WTC11 (cell line): ENCODE measurements around the gene OGG1. TPM values are rescaled to one million over a fixed set of nuclear protein-coding genes. Genes with fewer than 3 reads are reported as not detected.

Source experiments
- CBFB ChIP-seq: sonication (generic); formaldehyde crosslinking; IDR thresholded peaks from 2 replicates; pipeline ENCODE4 v1.8.1; 2022; ENCODE audit warnings: mild to moderate bottlenecking, low read depth, missing genetic modification reagents
- ELF4 ChIP-seq: sonication (generic); formaldehyde crosslinking; IDR thresholded peaks from 2 replicates; pipeline ENCODE4 v1.8.1; 2022; ENCODE audit warnings: low read depth, mild to moderate bottlenecking, moderate library complexity, missing genetic modification reagents
- NR3C1 ChIP-seq: sonication (generic); formaldehyde crosslinking; conservative IDR thresholded peaks from 2 replicates; pipeline ENCODE4 v1.8.1; 2023; ENCODE audit warnings: low read depth, mild to moderate bottlenecking, missing genetic modification reagents
- OVOL2 ChIP-seq: fragments of 250-450 bp; sonication (Bioruptor Pico); IDR thresholded peaks from 2 replicates; pipeline ENCODE4 v1.9.0; 2021; ENCODE audit warnings: mild to moderate bottlenecking, borderline replicate concordance
- RELA ChIP-seq: sonication (generic); formaldehyde crosslinking; IDR thresholded peaks from 2 replicates; pipeline ENCODE4 v1.8.1; 2022; ENCODE audit warnings: missing genetic modification reagents, mild to moderate bottlenecking, borderline replicate concordance
- SP1 ChIP-seq: sonication (generic); formaldehyde crosslinking; conservative IDR thresholded peaks from 2 replicates; pipeline ENCODE4 v1.8.1; 2022; ENCODE audit warnings: missing genetic modification reagents
- TCF7 ChIP-seq: sonication (generic); formaldehyde crosslinking; IDR thresholded peaks from 2 replicates; pipeline ENCODE4 v1.8.0; 2022; ENCODE audit warnings: mild to moderate bottlenecking, low read depth, missing genetic modification reagents, moderate library complexity
- TP53 ChIP-seq: sonication (generic); formaldehyde crosslinking; IDR thresholded peaks from 2 replicates; pipeline ENCODE4 v1.8.1; 2023; ENCODE audit warnings: mild to moderate bottlenecking, missing genetic modification reagents
- ZNF423 ChIP-seq: fragments of 250-450 bp; sonication (Bioruptor Pico); IDR thresholded peaks from 2 replicates; pipeline ENCODE4 v2.1.2; 2022; ENCODE audit warnings: mild to moderate bottlenecking, moderate library complexity
- total RNA-seq: library from RNA; stranded (reverse); gene quantifications from 3 replicates; pipeline ENCODE4 v1.2.3, GENCODE V29; 2021
- TF ChIP-seq, protein P1 (sequence below): sonication (generic); formaldehyde crosslinking; IDR thresholded peaks from 2 replicates; pipeline ENCODE4 v1.8.0; 2022; ENCODE audit warnings: missing genetic modification reagents
- TF ChIP-seq, protein P2 (sequence below): sonication (generic); formaldehyde crosslinking; IDR thresholded peaks from 2 replicates; pipeline ENCODE4 v1.8.1; 2022; ENCODE audit warnings: mild to moderate bottlenecking, missing genetic modification reagents, moderate library complexity, borderline replicate concordance
- TF ChIP-seq, protein P3 (sequence below): sonication (generic); formaldehyde crosslinking; IDR thresholded peaks from 2 replicates; pipeline ENCODE4 v1.8.0; 2023; ENCODE audit warnings: mild to moderate bottlenecking, missing genetic modification reagents
- TF ChIP-seq, protein P4 (sequence below): fragments of 200-600 bp; IDR thresholded peaks from 2 replicates; pipeline ENCODE4 v1.8.0; 2022; ENCODE audit warnings: antibody characterized with exemption
- TF ChIP-seq, protein P5 (sequence below): sonication (generic); formaldehyde crosslinking; IDR thresholded peaks from 2 replicates; pipeline ENCODE4 v1.8.0; 2023; ENCODE audit warnings: missing genetic modification reagents
- TF ChIP-seq, protein P6 (sequence below): fragments of 250-450 bp; sonication (Bioruptor Pico); conservative IDR thresholded peaks from 2 replicates; pipeline ENCODE4 v1.9.0; 2021; ENCODE audit warnings: mild to moderate bottlenecking
- TF ChIP-seq, protein P7 (sequence below): sonication (generic); formaldehyde crosslinking; IDR thresholded peaks from 2 replicates; pipeline ENCODE4 v1.8.1; 2023; ENCODE audit warnings: mild to moderate bottlenecking, moderate library complexity, missing genetic modification reagents
- TF ChIP-seq, protein P8 (sequence below): sonication (generic); formaldehyde crosslinking; IDR thresholded peaks from 2 replicates; pipeline ENCODE4 v1.8.1; 2023; ENCODE audit warnings: mild to moderate bottlenecking, missing genetic modification reagents, moderate library complexity
- TF ChIP-seq, protein P9 (sequence below): sonication (generic); formaldehyde crosslinking; IDR thresholded peaks from 2 replicates; pipeline ENCODE4 v1.8.1; 2022; ENCODE audit warnings: low read depth, missing genetic modification reagents, borderline replicate concordance

Gene OGG1
- total RNA-seq, 1 experiment from 2014 or later = 27.3 TPM

DNA sequence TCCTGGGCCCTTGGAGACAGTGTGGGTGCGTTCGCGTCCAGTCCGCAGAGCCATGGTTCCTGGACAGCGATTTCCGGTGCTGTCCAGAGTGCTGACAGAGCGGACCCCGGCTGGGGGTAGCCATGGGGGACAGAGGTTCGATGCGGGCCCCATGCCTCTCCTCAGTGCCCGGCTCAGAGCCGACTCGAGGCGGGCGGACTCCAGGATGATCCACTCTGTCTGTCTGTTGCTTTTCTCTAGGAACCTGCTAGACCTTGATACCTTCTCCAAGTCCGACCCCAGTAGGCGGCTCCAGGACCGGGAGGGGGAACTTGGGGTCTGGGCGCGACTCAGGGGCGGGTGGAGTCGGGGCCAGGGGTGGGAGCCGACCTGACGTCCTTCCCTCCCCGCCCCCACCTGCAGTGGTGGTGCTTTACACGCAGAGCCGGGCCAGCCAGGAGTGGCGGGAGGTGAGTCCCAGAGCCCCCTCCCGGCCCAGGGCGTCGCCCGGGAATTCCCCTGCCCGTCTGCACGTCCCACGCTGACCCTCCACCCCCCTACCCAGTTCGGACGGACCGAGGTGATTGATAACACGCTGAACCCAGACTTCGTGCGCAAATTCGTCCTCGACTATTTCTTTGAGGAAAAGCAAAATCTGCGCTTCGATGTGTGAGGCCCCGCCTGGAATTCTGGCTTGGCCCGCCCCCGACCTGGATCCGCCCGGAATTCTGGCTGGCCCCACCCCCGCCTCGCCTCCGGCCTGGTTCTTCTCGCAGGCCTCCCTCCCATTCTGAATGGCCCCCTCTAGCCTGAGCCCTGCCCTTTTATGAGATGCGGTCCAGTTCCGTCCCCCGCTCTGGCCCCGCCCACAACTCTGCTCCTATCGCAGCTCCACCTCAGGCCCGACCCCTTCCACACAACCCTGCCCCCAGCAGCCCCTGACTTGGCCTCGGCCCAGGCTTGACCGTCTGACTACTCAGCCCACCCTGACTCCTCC is 45.1 kb upstream of the OGG1 start (continued):
- TF ChIP-seq, protein P1, sequence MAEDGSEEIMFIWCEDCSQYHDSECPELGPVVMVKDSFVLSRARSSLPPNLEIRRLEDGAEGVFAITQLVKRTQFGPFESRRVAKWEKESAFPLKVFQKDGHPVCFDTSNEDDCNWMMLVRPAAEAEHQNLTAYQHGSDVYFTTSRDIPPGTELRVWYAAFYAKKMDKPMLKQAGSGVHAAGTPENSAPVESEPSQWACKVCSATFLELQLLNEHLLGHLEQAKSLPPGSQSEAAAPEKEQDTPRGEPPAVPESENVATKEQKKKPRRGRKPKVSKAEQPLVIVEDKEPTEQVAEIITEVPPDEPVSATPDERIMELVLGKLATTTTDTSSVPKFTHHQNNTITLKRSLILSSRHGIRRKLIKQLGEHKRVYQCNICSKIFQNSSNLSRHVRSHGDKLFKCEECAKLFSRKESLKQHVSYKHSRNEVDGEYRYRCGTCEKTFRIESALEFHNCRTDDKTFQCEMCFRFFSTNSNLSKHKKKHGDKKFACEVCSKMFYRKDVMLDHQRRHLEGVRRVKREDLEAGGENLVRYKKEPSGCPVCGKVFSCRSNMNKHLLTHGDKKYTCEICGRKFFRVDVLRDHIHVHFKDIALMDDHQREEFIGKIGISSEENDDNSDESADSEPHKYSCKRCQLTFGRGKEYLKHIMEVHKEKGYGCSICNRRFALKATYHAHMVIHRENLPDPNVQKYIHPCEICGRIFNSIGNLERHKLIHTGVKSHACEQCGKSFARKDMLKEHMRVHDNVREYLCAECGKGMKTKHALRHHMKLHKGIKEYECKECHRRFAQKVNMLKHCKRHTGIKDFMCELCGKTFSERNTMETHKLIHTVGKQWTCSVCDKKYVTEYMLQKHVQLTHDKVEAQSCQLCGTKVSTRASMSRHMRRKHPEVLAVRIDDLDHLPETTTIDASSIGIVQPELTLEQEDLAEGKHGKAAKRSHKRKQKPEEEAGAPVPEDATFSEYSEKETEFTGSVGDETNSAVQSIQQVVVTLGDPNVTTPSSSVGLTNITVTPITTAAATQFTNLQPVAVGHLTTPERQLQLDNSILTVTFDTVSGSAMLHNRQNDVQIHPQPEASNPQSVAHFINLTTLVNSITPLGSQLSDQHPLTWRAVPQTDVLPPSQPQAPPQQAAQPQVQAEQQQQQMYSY (CRISPR knock-in tag) = peak; percentile 66
- TF ChIP-seq, protein P2, sequence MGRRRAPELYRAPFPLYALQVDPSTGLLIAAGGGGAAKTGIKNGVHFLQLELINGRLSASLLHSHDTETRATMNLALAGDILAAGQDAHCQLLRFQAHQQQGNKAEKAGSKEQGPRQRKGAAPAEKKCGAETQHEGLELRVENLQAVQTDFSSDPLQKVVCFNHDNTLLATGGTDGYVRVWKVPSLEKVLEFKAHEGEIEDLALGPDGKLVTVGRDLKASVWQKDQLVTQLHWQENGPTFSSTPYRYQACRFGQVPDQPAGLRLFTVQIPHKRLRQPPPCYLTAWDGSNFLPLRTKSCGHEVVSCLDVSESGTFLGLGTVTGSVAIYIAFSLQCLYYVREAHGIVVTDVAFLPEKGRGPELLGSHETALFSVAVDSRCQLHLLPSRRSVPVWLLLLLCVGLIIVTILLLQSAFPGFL (CRISPR knock-in tag) = peak; percentile 65; the same call in 1 of the 2 replicates
- TF ChIP-seq CBFB (CRISPR knock-in tag) (no peak), RELA (CRISPR knock-in tag) (peak; percentile 91; the same call in 1 of the 2 replicates), TP53 (CRISPR knock-in tag) (peak; percentile 70; the same call in 1 of the 2 replicates), NR3C1 (CRISPR knock-in tag) (0 out of 2 replicates have a peak, but pooled peaks have one; percentile 33), OVOL2 (no peak), TCF7 (peak; percentile 97), ZNF423 (CRISPR knock-in tag) (no peak), ELF4 (CRISPR knock-in tag) (no peak), SP1 (peak; percentile 68; the same call in 1 of the 2 replicates)
- TF ChIP-seq, protein P3, sequence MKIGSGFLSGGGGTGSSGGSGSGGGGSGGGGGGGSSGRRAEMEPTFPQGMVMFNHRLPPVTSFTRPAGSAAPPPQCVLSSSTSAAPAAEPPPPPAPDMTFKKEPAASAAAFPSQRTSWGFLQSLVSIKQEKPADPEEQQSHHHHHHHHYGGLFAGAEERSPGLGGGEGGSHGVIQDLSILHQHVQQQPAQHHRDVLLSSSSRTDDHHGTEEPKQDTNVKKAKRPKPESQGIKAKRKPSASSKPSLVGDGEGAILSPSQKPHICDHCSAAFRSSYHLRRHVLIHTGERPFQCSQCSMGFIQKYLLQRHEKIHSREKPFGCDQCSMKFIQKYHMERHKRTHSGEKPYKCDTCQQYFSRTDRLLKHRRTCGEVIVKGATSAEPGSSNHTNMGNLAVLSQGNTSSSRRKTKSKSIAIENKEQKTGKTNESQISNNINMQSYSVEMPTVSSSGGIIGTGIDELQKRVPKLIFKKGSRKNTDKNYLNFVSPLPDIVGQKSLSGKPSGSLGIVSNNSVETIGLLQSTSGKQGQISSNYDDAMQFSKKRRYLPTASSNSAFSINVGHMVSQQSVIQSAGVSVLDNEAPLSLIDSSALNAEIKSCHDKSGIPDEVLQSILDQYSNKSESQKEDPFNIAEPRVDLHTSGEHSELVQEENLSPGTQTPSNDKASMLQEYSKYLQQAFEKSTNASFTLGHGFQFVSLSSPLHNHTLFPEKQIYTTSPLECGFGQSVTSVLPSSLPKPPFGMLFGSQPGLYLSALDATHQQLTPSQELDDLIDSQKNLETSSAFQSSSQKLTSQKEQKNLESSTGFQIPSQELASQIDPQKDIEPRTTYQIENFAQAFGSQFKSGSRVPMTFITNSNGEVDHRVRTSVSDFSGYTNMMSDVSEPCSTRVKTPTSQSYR = peak; percentile 96
- TF ChIP-seq, protein P4, sequence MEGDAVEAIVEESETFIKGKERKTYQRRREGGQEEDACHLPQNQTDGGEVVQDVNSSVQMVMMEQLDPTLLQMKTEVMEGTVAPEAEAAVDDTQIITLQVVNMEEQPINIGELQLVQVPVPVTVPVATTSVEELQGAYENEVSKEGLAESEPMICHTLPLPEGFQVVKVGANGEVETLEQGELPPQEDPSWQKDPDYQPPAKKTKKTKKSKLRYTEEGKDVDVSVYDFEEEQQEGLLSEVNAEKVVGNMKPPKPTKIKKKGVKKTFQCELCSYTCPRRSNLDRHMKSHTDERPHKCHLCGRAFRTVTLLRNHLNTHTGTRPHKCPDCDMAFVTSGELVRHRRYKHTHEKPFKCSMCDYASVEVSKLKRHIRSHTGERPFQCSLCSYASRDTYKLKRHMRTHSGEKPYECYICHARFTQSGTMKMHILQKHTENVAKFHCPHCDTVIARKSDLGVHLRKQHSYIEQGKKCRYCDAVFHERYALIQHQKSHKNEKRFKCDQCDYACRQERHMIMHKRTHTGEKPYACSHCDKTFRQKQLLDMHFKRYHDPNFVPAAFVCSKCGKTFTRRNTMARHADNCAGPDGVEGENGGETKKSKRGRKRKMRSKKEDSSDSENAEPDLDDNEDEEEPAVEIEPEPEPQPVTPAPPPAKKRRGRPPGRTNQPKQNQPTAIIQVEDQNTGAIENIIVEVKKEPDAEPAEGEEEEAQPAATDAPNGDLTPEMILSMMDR = no peak
- TF ChIP-seq, protein P5, sequence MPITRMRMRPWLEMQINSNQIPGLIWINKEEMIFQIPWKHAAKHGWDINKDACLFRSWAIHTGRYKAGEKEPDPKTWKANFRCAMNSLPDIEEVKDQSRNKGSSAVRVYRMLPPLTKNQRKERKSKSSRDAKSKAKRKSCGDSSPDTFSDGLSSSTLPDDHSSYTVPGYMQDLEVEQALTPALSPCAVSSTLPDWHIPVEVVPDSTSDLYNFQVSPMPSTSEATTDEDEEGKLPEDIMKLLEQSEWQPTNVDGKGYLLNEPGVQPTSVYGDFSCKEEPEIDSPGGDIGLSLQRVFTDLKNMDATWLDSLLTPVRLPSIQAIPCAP (CRISPR knock-in tag) = peak; percentile 95; the same call in 1 of the 2 replicates
- TF ChIP-seq, protein P6, sequence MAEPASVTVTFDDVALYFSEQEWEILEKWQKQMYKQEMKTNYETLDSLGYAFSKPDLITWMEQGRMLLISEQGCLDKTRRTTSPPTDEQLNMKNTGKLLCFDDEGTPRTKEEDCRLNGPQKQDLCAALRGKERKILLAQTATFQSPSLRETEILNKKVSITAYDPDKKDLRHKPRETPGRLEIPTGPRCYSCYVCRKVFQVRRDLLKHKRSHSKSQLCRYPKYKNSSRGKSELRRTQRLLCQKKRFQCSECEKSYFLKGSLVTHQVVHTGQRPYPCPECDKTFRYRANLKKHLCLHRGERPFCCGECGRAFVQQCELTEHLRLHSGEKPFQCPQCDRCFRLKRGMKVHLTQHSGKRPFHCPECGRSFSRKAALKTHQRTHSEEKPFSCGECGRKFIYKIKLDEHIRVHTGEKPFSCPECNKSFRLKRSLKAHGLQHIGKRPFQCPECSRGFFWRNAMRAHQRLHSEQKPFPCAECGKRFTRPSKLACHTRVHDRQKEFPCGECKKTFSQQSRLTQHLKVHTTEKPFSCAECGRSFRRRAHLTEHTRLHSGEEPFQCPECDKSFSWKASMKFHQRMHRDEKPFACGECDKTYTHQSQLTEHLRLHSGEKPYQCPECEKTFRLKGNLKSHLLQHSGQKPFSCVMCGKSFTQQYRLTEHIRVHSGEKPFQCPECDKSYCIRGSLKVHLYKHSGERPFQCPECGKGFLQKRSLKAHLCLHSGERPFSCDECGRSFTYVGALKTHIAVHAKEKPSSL = no peak
- TF ChIP-seq, protein P7, sequence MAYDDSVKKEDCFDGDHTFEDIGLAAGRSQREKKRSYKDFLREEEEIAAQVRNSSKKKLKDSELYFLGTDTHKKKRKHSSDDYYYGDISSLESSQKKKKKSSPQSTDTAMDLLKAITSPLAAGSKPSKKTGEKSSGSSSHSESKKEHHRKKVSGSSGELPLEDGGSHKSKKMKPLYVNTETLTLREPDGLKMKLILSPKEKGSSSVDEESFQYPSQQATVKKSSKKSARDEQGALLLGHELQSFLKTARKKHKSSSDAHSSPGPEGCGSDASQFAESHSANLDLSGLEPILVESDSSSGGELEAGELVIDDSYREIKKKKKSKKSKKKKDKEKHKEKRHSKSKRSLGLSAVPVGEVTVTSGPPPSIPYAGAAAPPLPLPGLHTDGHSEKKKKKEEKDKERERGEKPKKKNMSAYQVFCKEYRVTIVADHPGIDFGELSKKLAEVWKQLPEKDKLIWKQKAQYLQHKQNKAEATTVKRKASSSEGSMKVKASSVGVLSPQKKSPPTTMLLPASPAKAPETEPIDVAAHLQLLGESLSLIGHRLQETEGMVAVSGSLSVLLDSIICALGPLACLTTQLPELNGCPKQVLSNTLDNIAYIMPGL (CRISPR knock-in tag) = peak; percentile 44; the same call in 1 of the 2 replicates
- TF ChIP-seq, protein P8, sequence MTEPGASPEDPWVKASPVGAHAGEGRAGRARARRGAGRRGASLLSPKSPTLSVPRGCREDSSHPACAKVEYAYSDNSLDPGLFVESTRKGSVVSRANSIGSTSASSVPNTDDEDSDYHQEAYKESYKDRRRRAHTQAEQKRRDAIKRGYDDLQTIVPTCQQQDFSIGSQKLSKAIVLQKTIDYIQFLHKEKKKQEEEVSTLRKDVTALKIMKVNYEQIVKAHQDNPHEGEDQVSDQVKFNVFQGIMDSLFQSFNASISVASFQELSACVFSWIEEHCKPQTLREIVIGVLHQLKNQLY = peak; percentile 29; the same call in 1 of the 2 replicates
- TF ChIP-seq, protein P9, sequence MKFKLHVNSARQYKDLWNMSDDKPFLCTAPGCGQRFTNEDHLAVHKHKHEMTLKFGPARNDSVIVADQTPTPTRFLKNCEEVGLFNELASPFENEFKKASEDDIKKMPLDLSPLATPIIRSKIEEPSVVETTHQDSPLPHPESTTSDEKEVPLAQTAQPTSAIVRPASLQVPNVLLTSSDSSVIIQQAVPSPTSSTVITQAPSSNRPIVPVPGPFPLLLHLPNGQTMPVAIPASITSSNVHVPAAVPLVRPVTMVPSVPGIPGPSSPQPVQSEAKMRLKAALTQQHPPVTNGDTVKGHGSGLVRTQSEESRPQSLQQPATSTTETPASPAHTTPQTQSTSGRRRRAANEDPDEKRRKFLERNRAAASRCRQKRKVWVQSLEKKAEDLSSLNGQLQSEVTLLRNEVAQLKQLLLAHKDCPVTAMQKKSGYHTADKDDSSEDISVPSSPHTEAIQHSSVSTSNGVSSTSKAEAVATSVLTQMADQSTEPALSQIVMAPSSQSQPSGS (CRISPR knock-in tag) = peak; percentile 85; the same call in 1 of the 2 replicates
